NCI-H2196 (cell line): ENCODE results near the gene PSG11.
"Not testable (repeated sequence)": the region's sequence is repeated elsewhere in the genome, so short reads cannot be mapped to it uniquely, and the experiment has no call there.

Source experiments
- DNase-seq: peaks from one replicate; lab custom pipeline; 2025; ENCODE audit not compliant: unreplicated experiment; lab: John Stamatoyannopoulos, UW

The PSG11 gene

GRCh38 chr19:43026369-43026768 is at the start of gene PSG11:
TSS of gene PSG11 (minus strand) at chr19:43026469. CDS start at chr19:43026372, 97 bp downstream.
- DNase-seq = not testable (repeated sequence)

GRCh38 chr19:43062418-43062817 is 36.1 kb upstream of the PSG11 start:
- not testable (repeated sequence) for DNase-seq

- not testable (repeated sequence) for DNase-seq
Measured at GRCh38 chr19:43061326-43061725, 35.1 kb upstream of the PSG11 start.

GRCh38 chr19:43060254-43060653 is 34.0 kb upstream of the PSG11 start:
- not testable (repeated sequence) for DNase-seq

GRCh38 chr19:43059482-43059881 is 33.2 kb upstream of the PSG11 start:
- DNase-seq = not testable (repeated sequence)

GRCh38 chr19:43058440-43058839 is 32.2 kb upstream of the PSG11 start:
- DNase-seq = not testable (repeated sequence)

GRCh38 chr19:43047966-43048365 is 21.7 kb upstream of the PSG11 start:
- DNase-seq = not testable (repeated sequence)

GRCh38 chr19:43046578-43046977 is 20.3 kb upstream of the PSG11 start:
- not testable (repeated sequence) for DNase-seq

- DNase-seq = not testable (repeated sequence)
Measured at GRCh38 chr19:43043492-43044180, 17.4 kb upstream of the PSG11 start.

GRCh38 chr19:43031645-43032044 is 5.4 kb upstream of the PSG11 start:
- not testable (repeated sequence) for DNase-seq

- DNase-seq = no peak
Measured at GRCh38 chr19:43028866-43029265, 2.6 kb upstream of the PSG11 start.

- DNase-seq = not testable (repeated sequence)
Measured at GRCh38 chr19:43027985-43028384, 1.7 kb upstream of the PSG11 start.

- DNase-seq = not testable (repeated sequence)
Measured at GRCh38 chr19:43027061-43027460, 792 bp upstream of the PSG11 start.

GRCh38 chr19:43022098-43022497 is 4.2 kb downstream of the PSG11 start:
- DNase-seq = not testable (repeated sequence)

- DNase-seq = not testable (repeated sequence)
Measured at GRCh38 chr19:43021629-43022028, 4.6 kb downstream of the PSG11 start.

- DNase-seq = not testable (repeated sequence)
Measured at GRCh38 chr19:43019588-43019987, 6.7 kb downstream of the PSG11 start.

GRCh38 chr19:43005841-43006240 is 20.4 kb downstream of the PSG11 start:
- DNase-seq = not testable (repeated sequence)

GRCh38 chr19:43004846-43005245 is 21.4 kb downstream of the PSG11 start:
- not testable (repeated sequence) for DNase-seq

GRCh38 chr19:43003634-43004033 is 22.6 kb downstream of the PSG11 start:
- DNase-seq = not testable (repeated sequence)

GRCh38 chr19:43002948-43003347 is 23.3 kb downstream of the PSG11 start:
- DNase-seq = not testable (repeated sequence)

- not testable (repeated sequence) for DNase-seq
Measured at GRCh38 chr19:42996161-42996560, 30.1 kb downstream of the PSG11 start.

GRCh38 chr19:42992029-42992604 is 34.2 kb downstream of the PSG11 start:
- not testable (repeated sequence) for DNase-seq
